CD4-positive, alpha-beta T cell (primary cell): Measurements from ENCODE around the gene ANKRD33B. TPM values are rescaled to one million over a fixed set of nuclear protein-coding genes. Genes with fewer than 3 reads are reported as not detected.

ENCODE experiments used
- ATAC-seq: fragments of 200-7000 bp; cut with Tn5 transposase; one replicate; pipeline ENCODE4 v1.10.0; 2022; ENCODE audit warnings: mild to moderate bottlenecking; ENCODE audit not compliant: poor library complexity
- CTCF ChIA-PET: fragments of 350-600 bp; sonication (Branson Sonifier 250); formaldehyde crosslinking; loops from one replicate; lab custom pipeline; 2021; ENCODE audit warnings: antibody characterized with exemption, inconsistent platforms; lab: Charles Lee
- POLR2A ChIA-PET: fragments of 350-600 bp; sonication (Branson Sonifier 250); formaldehyde crosslinking; loops from one replicate; lab custom pipeline; 2021; ENCODE audit warnings: antibody characterized with exemption, inconsistent platforms; lab: Charles Lee
- DNase-seq, 14 experiments: peaks; one replicate each; pipeline ENCODE4 v3.0.0-alpha.2; 2013 to 2020; ENCODE audit warnings: mixed read lengths in 2 of 14
- H3K27ac ChIP-seq, 2 donors: one replicate each; pipeline versions ENCODE4 v1.5.1 to v1.7.0; 2013; ENCODE audit warnings: low read length in 2 of 2, low read depth in 1 of 2, mild to moderate bottlenecking in 1 of 2
- H3K27me3 ChIP-seq, 2 experiments: 1 replicate in 1 of 2; 2 replicates in 1 of 2; pipeline versions ENCODE4 v1.6.1 to v1.7.0; 2013; ENCODE audit warnings: low read length in 2 of 2, control low read depth in 1 of 2, mild to moderate bottlenecking in 1 of 2, moderate library complexity in 1 of 2; ENCODE audit not compliant: insufficient read depth in 2 of 2, control insufficient read depth in 1 of 2
- H3K36me3 ChIP-seq: one replicate; pipeline ENCODE4 v1.6.1; 2013; ENCODE audit warnings: low read length, control low read depth; ENCODE audit not compliant: insufficient read depth
- H3K4me1 ChIP-seq: one replicate; pipeline ENCODE4 v1.6.1; 2013; ENCODE audit warnings: low read length, control low read depth; ENCODE audit not compliant: insufficient read depth
- H3K4me3 ChIP-seq: one replicate; pipeline ENCODE4 v1.5.1; 2013; ENCODE audit warnings: mild to moderate bottlenecking, low read length, moderate library complexity
- H3K9me3 ChIP-seq, 2 experiments: 1 replicate in 1 of 2; 2 replicates in 1 of 2; pipeline versions ENCODE4 v1.6.1 to v1.7.0; 2013; ENCODE audit warnings: low read length in 2 of 2, mild to moderate bottlenecking in 2 of 2, control low read depth in 1 of 2, moderate library complexity in 1 of 2; ENCODE audit not compliant: control insufficient read depth in 1 of 2, insufficient read depth in 1 of 2
- H3K27ac Mint-ChIP-seq: one replicate; pipeline ENCODE4 v1.8.0; 2020; ENCODE audit warnings: mixed read lengths
- H3K27me3 Mint-ChIP-seq: one replicate; pipeline ENCODE4 v1.8.0; 2021; ENCODE audit warnings: mixed read lengths
- H3K36me3 Mint-ChIP-seq: one replicate; pipeline ENCODE4 v1.8.0; 2021; ENCODE audit warnings: low read depth, mixed read lengths
- H3K4me1 Mint-ChIP-seq: one replicate; pipeline ENCODE4 v1.8.0; 2021; ENCODE audit warnings: low read depth, mixed read lengths
- H3K4me3 Mint-ChIP-seq: one replicate; pipeline ENCODE4 v1.8.0; 2020; ENCODE audit warnings: mild to moderate bottlenecking, mixed read lengths
- H3K9me3 Mint-ChIP-seq: one replicate; pipeline ENCODE4 v1.8.0; 2020; ENCODE audit warnings: mixed read lengths
- intact Hi-C, 2 experiments: fragments of 100-400 bp; cut with DNase I in 1 of 2; cut with micrococcal nuclease in 1 of 2; formaldehyde crosslinking; loops; one replicate each; pipeline versions ENCODE4 v1.15.1 to v1.9.0; 2023 to 2025; cut with DNase I, micrococcal nuclease
- total RNA-seq, 174 experiments: library from RNA in 2 of 174; stranded (reverse) in 2 of 174; gene quantifications; one replicate each; pipeline ENCODE4 v1.2.3 and lab custom pipeline; 2021 to 2026
- TF ChIP-seq, protein P1 (sequence below): fragments of 200-600 bp; IDR thresholded peaks from one replicate; pipeline ENCODE4 v1.8.0; 2022; ENCODE audit warnings: antibody characterized with exemption, mild to moderate bottlenecking

Gene ANKRD33B
- total RNA-seq, 2 experiments from 2014 or later: 0.99 to 1.3 TPM

DNA sequence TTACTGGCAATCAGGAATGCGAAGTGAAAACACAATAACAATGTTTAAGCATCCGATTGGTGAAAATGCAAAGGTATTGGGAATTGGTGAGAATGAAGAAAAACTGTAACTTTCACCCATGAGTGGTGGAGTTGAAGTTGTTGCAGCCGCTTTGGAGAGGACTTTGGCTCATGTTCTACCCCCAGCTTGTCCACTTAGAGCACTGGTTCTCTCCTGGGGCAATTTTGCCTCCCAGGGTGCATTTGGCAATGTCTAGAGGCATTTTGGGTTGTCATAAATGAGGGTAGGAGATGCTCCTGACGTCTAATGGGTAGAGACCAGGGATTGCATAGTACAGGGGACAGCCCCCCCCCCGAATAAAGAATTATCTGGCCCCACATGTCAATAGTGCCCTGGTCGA is 46.2 kb downstream of the ANKRD33B start:
- intact Hi-C loops: no loop called here
- TF ChIP-seq, protein P1, sequence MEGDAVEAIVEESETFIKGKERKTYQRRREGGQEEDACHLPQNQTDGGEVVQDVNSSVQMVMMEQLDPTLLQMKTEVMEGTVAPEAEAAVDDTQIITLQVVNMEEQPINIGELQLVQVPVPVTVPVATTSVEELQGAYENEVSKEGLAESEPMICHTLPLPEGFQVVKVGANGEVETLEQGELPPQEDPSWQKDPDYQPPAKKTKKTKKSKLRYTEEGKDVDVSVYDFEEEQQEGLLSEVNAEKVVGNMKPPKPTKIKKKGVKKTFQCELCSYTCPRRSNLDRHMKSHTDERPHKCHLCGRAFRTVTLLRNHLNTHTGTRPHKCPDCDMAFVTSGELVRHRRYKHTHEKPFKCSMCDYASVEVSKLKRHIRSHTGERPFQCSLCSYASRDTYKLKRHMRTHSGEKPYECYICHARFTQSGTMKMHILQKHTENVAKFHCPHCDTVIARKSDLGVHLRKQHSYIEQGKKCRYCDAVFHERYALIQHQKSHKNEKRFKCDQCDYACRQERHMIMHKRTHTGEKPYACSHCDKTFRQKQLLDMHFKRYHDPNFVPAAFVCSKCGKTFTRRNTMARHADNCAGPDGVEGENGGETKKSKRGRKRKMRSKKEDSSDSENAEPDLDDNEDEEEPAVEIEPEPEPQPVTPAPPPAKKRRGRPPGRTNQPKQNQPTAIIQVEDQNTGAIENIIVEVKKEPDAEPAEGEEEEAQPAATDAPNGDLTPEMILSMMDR: no peak
- Mint-ChIP-seq H3K36me3 (no peaks in the 10 kb centered on the region), H3K9me3 (no peaks in the 10 kb centered on the region), H3K27me3 (peaks cover 15% of the 10 kb centered on the region), H3K4me1 (peaks cover 10% of the 10 kb centered on the region), H3K27ac (no peak overlapping the region), H3K4me3 (no peak overlapping the region)
- H3K4me3 ChIP-seq: no peak overlapping the region
- no peak overlapping the region for H3K27ac ChIP-seq
- no peaks in the 10 kb centered on the region for H3K9me3 ChIP-seq
- ChIA-PET POLR2A (no interaction called here), CTCF (no interaction called here)
- no peaks in the 10 kb centered on the region for H3K36me3 ChIP-seq
- DNase-seq (no peak), ATAC-seq (no peak)
- H3K4me1 ChIP-seq: peaks cover 4% of the 10 kb centered on the region
- H3K27me3 ChIP-seq: peaks cover 0 to 3% of the 10 kb centered on the region in 2 experiments

- H3K4me3 ChIP-seq: no peak overlapping the region
- H3K36me3 Mint-ChIP-seq: no peaks in the 10 kb centered on the region
- H3K27ac Mint-ChIP-seq: no peak overlapping the region
- intact Hi-C loops: no loop called here
- peaks cover 10% of the 10 kb centered on the region for H3K4me1 Mint-ChIP-seq
- H3K36me3 ChIP-seq: no peaks in the 10 kb centered on the region
- no peaks in the 10 kb centered on the region for H3K9me3 ChIP-seq
- TF ChIP-seq, protein P1: no peak
- DNase-seq (no peak), ATAC-seq (no peak)
- peaks cover 4% of the 10 kb centered on the region for H3K4me1 ChIP-seq
- ChIA-PET CTCF (no interaction called here), POLR2A (no interaction called here)
- no peaks in the 10 kb centered on the region for H3K9me3 Mint-ChIP-seq
- H3K4me3 Mint-ChIP-seq: no peak overlapping the region
- H3K27ac ChIP-seq: no peak overlapping the region
- H3K27me3 ChIP-seq: peaks cover 0 to 3% of the 10 kb centered on the region in 2 experiments
- H3K27me3 Mint-ChIP-seq: peaks cover 11% of the 10 kb centered on the region
Measured at GRCh38 chr5:10611290-10611689, 47.4 kb downstream of the ANKRD33B start.

DNA sequence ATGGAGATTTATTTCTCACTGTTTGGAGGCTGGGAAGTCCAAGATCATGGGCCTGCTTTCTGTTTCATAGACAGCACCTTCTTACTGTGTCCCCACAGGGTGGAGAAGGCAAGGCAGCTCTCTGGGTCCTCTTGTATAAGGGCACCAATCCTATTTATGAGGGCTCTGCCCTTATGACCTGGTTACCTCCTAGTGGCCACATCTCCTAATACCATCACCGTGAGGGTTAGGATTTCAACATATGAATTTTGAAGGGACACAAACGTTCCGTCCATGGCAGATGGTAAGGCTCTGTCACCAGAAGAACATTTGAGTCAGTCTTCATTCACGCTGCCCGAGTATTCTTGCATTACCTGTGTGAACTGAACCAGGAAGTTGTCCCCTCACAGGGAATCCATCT is 48.4 kb downstream of the ANKRD33B start:
- H3K9me3 Mint-ChIP-seq: no peaks in the 10 kb centered on the region
- Histone ChIP-seq H3K4me3 (no peak overlapping the region), H3K9me3 (no peaks in the 10 kb centered on the region), H3K36me3 (no peaks in the 10 kb centered on the region), H3K4me1 (peaks cover 1% of the 10 kb centered on the region), H3K27ac (no peak overlapping the region), H3K27me3 (peaks cover 0 to 3% of the 10 kb centered on the region in 2 experiments)
- H3K4me3 Mint-ChIP-seq: no peak overlapping the region
- TF ChIP-seq, protein P1: no peak
- ChIA-PET POLR2A (no interaction called here), CTCF (no interaction called here)
- peaks cover 7% of the 10 kb centered on the region for H3K27me3 Mint-ChIP-seq
- H3K4me1 Mint-ChIP-seq: peaks cover 6% of the 10 kb centered on the region
- H3K27ac Mint-ChIP-seq: no peak overlapping the region
- ATAC-seq: no peak
- intact Hi-C loops: no loop called here
- DNase-seq: no peak
- H3K36me3 Mint-ChIP-seq: no peaks in the 10 kb centered on the region
